C4-2B (cell line): ENCODE data around the gene KAZALD1.

Experiments
- CTCF ChIP-seq: fragments of 450-650 bp; conservative IDR thresholded peaks from 2 replicates; pipeline ENCODE4 v1.5.1; 2017; ENCODE audit warnings: mild to moderate bottlenecking
- ZFX ChIP-seq: fragments of 450-650 bp; IDR thresholded peaks from 2 replicates; pipeline ENCODE4 v1.6.1; 2017

DNA sequence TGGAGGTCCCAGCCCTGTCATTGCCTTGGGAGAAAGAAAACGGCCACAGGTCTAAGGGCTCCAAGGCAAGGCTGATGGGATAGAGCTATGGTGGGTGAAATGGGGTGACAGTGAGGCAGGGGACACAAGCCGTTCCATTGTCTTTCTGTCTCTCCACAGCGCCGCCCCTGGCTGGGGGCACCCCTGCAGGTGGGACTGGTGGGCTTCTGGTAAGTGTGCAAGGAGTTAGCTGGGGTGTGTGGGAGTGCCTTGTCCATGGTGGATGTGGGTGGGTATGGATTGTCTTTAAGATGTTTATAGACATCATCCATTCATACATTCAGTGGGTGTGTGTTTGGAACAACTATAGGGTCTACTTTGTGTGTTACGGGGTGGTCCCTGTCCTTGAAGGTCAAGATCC is 23.3 kb upstream of the KAZALD1 start:
- TF ChIP-seq CTCF, result no peak
- no peak for TF ChIP-seq ZFX
